ENCODE measurements around the gene FUT8.

FUT8 gene

GRCh38 chr14:65599375-65599774 lies 186.8 kb downstream of the FUT8 start:
- H3K4me1 ChIP-seq (ENCODE audit: insufficient read depth, low read length), result no peaks in the 10 kb centered on the region
- no peak for TF ChIP-seq EZH2 (IDR thresholded peaks at IDR 0.05; ENCODE audit: borderline replicate concordance, low read depth, low read length, severe bottlenecking)
- TF ChIP-seq, protein P1, sequence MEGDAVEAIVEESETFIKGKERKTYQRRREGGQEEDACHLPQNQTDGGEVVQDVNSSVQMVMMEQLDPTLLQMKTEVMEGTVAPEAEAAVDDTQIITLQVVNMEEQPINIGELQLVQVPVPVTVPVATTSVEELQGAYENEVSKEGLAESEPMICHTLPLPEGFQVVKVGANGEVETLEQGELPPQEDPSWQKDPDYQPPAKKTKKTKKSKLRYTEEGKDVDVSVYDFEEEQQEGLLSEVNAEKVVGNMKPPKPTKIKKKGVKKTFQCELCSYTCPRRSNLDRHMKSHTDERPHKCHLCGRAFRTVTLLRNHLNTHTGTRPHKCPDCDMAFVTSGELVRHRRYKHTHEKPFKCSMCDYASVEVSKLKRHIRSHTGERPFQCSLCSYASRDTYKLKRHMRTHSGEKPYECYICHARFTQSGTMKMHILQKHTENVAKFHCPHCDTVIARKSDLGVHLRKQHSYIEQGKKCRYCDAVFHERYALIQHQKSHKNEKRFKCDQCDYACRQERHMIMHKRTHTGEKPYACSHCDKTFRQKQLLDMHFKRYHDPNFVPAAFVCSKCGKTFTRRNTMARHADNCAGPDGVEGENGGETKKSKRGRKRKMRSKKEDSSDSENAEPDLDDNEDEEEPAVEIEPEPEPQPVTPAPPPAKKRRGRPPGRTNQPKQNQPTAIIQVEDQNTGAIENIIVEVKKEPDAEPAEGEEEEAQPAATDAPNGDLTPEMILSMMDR (IDR thresholded peaks at IDR 0.05; ENCODE audit: borderline replicate concordance, extremely low read depth, low read length, poor library complexity, severe bottlenecking), result no peak
- no peak overlapping the region for H3K9ac ChIP-seq (ENCODE audit: low read depth, low read length)
- no peak for ATAC-seq (ENCODE audit: insufficient read depth, low read depth)
- H3K36me3 ChIP-seq (ENCODE audit: insufficient read depth, low read length), result 0 out of 2 replicates have a peak, but pooled peaks cover 8% of the 10 kb centered on the region
- peaks cover 40% of the 10 kb centered on the region for H3K79me2 ChIP-seq (ENCODE audit: insufficient read depth, low read length)
- H3K4me3 ChIP-seq (ENCODE audit: low read depth in 1 of 2, low read length in 2 of 2), result no peak overlapping the region
- no peaks in the 10 kb centered on the region for H3K27me3 ChIP-seq (ENCODE audit: insufficient read depth, low read length, poor library complexity)
- peaks cover 1% of the 10 kb centered on the region for H3K9me3 ChIP-seq (ENCODE audit: insufficient read depth, low read length, severe bottlenecking)
- H4K20me1 ChIP-seq (ENCODE audit: insufficient read depth, low read length), result no peaks in the 10 kb centered on the region
- H2AFZ ChIP-seq (ENCODE audit: low read depth, low read length), result no peak overlapping the region
- DNase-seq, result no peak
- H3K27ac ChIP-seq (ENCODE audit: low read length), result no peak overlapping the region
- H3K4me2 ChIP-seq (ENCODE audit: insufficient read depth, low read length), result no peak overlapping the region

DNA sequence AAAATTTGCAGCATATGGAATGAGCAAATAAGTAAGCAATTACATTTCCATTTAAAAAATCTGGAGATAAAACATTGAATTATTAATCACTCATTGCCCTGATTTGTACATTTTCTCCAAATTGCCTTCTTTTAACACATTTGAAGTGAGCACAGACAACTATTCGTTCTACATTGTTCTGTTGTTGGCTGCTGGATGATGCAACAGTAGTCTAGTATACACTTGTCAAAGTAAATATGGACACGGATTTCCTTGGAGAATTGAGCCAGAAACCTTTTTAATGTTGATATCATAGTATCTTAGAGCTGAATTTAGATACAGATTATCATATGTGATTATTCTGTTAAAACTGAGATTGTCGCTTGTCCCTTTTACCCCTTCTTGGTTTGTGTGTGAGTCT lies 188.2 kb downstream of the FUT8 start:
- no peaks in the 10 kb centered on the region for H3K4me1 ChIP-seq (ENCODE audit: insufficient read depth, low read length)
- ATAC-seq (ENCODE audit: insufficient read depth, low read depth) (no peak), DNase-seq (no peak)
- H3K4me3 ChIP-seq (ENCODE audit: low read depth in 1 of 2, low read length in 2 of 2), result no peak overlapping the region
- H4K20me1 ChIP-seq (ENCODE audit: insufficient read depth, low read length), result no peaks in the 10 kb centered on the region; the same call in 1 of the 2 replicates
- TF ChIP-seq EZH2 (IDR thresholded peaks at IDR 0.05; ENCODE audit: borderline replicate concordance, low read depth, low read length, severe bottlenecking), result no peak
- TF ChIP-seq, protein P1 (IDR thresholded peaks at IDR 0.05; ENCODE audit: borderline replicate concordance, extremely low read depth, low read length, poor library complexity, severe bottlenecking), result no peak
- no peak overlapping the region for H3K4me2 ChIP-seq (ENCODE audit: insufficient read depth, low read length)
- H3K9ac ChIP-seq (ENCODE audit: low read depth, low read length), result no peak overlapping the region
- no peaks in the 10 kb centered on the region for H3K9me3 ChIP-seq (ENCODE audit: insufficient read depth, low read length, severe bottlenecking)
- no peak overlapping the region for H2AFZ ChIP-seq (ENCODE audit: low read depth, low read length)
- no peaks in the 10 kb centered on the region for H3K27me3 ChIP-seq (ENCODE audit: insufficient read depth, low read length, poor library complexity)
- H3K79me2 ChIP-seq (ENCODE audit: insufficient read depth, low read length), result peaks cover 40% of the 10 kb centered on the region; the same call in 1 of the 2 replicates
- H3K36me3 ChIP-seq (ENCODE audit: insufficient read depth, low read length), result 0 out of 2 replicates have a peak, but pooled peaks cover 3% of the 10 kb centered on the region
- H3K27ac ChIP-seq (ENCODE audit: low read length), result no peak overlapping the region

DNA sequence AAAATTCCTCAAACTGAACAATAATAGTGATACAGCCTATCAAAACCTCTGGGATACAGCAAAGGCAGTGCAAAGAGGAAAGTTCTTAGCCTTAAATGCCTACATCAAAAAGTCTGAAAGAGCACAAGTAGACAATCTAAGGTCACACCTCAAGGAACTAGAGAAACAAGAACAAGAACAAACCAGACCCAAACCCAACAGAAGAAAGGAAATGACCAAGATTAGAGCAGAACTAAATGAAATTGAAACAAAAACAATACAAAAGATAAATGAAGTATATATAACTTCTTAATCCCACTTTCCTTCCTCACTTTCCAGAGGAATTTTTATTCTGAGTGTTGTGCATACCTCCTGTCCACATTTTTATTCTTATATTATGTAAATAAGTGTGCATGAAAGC lies 192.0 kb downstream of the FUT8 start:
- no peak for TF ChIP-seq EZH2 (IDR thresholded peaks at IDR 0.05; ENCODE audit: borderline replicate concordance, low read depth, low read length, severe bottlenecking)
- TF ChIP-seq, protein P1 (IDR thresholded peaks at IDR 0.05; ENCODE audit: borderline replicate concordance, extremely low read depth, low read length, poor library complexity, severe bottlenecking), result no peak
- no peak overlapping the region for H3K4me3 ChIP-seq (ENCODE audit: low read depth in 1 of 2, low read length in 2 of 2)
- H3K4me2 ChIP-seq (ENCODE audit: insufficient read depth, low read length), result no peak overlapping the region
- ATAC-seq (ENCODE audit: insufficient read depth, low read depth), result no peak
- H3K9me3 ChIP-seq (ENCODE audit: insufficient read depth, low read length, severe bottlenecking), result no peaks in the 10 kb centered on the region
- no peaks in the 10 kb centered on the region; the same call in 1 of the 2 replicates for H4K20me1 ChIP-seq (ENCODE audit: insufficient read depth, low read length)
- no peaks in the 10 kb centered on the region for H3K27me3 ChIP-seq (ENCODE audit: insufficient read depth, low read length, poor library complexity)
- H3K27ac ChIP-seq (ENCODE audit: low read length), result no peak overlapping the region
- H3K79me2 ChIP-seq (ENCODE audit: insufficient read depth, low read length), result peaks cover 52% of the 10 kb centered on the region
- DNase-seq, result no peak
- no peaks in the 10 kb centered on the region for H3K4me1 ChIP-seq (ENCODE audit: insufficient read depth, low read length)
- no peak overlapping the region for H3K9ac ChIP-seq (ENCODE audit: low read depth, low read length)
- H3K36me3 ChIP-seq (ENCODE audit: insufficient read depth, low read length), result 0 out of 2 replicates have a peak, but pooled peaks cover 3% of the 10 kb centered on the region
- H2AFZ ChIP-seq (ENCODE audit: low read depth, low read length), result no peak overlapping the region

Measured in DND-41 (cell line).